ENCODE measurements around the gene SCAF1.

SCAF1 gene

DNA sequence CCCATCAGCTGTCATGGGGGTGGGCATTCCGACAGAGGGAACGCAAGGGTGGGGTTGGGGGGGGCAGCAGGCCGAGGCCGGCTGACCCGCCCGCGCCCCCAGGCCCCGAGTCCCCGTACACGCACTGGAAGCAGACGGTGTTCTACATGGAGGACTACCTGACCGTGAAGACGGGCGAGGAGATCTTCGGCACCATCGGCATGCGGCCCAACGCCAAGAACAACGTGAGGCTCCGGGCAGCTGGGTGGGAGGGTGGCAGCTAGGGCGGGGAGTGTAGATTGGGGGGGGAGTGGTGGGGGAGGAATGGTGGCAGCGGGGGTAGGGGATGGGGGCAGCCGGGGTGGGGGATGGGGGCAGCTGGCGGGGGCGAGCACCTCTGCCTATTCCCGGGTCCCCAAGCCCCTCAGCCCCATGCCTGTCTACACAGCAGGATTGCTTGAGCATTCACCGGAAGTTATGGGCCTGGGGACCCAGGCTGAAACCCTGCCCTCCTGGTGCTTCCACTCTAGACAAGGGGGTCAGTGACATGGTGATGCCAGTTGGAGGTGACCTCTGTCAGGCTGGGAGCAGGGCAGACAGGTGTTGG, 44.6 kb downstream of the SCAF1 start:
- no peak for DNase-seq

DNA sequence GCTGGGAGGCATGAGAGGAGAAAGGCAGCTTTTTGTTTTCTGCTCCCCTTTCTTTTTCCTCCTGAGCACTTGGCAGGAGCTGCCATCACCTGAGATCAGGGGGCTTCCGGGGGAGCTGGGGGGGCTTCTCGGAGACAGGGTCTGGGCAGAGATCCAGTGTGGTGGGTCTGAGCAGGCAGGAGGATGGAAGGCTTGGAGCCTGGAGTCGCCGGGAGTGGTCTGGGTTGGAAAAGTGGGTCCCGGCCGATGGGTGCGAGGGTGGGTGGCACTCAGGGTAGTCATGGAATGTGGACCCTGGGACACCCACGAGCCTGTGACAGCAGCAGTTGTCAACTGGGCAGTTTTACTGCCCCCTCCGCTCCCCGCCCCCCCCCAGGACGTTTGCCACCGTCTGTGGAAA, 45.1 kb downstream of the SCAF1 start:
- no peak for DNase-seq

- no peak for DNase-seq
Observed at GRCh38 chr19:49687566-49688316, 45.7 kb downstream of the SCAF1 start.

DNA sequence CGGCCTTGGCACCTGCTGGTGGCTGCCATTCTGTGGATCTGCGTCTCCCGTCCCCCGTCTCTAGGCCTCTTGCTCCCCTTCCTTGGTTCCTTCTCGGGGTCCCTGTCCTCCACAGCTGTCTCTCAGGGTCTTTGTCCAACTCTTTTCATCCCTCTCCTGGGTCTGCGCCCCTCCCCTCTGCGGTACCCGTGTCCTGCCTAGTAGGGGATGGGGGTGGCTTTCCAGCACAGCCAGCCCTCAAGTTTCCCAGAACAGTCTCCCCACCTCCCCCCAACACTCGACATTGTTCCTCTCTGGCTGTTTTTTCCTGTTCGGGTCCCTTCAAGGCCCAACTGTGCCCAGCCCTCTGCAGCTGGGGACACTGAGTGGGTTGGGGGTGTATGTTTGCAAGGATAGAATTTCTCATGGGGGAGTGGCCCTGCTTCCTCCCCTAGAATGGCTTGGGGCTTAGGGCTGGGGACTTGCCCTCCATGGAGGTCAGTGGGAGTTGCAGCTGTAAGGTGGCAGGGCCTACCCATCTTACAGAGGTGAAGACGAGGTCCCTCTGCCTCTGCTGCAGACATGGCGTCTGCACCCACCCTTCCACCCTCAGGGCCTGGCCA, 46.6 kb downstream of the SCAF1 start:
- DNase-seq: no peak

- peak; percentile 56 for DNase-seq
Observed at GRCh38 chr19:49689133-49690078, 47.4 kb downstream of the SCAF1 start, which contains the start of gene ADM5. TSS of gene ADM5 (plus strand) at chr19:49689594. CDS start at chr19:49689838, 244 bp downstream.

GRCh38 chr19:49690079-49690655, 48.2 kb downstream of the SCAF1 start:
- no peak for DNase-seq

- DNase-seq: peak; percentile 58
Observed at GRCh38 chr19:49690656-49691242, 48.7 kb downstream of the SCAF1 start, which contains the start of gene CPT1C. TSS of gene CPT1C (plus strand) at chr19:49691116. CDS start at chr19:49692253, 1,137 bp downstream.

DNA sequence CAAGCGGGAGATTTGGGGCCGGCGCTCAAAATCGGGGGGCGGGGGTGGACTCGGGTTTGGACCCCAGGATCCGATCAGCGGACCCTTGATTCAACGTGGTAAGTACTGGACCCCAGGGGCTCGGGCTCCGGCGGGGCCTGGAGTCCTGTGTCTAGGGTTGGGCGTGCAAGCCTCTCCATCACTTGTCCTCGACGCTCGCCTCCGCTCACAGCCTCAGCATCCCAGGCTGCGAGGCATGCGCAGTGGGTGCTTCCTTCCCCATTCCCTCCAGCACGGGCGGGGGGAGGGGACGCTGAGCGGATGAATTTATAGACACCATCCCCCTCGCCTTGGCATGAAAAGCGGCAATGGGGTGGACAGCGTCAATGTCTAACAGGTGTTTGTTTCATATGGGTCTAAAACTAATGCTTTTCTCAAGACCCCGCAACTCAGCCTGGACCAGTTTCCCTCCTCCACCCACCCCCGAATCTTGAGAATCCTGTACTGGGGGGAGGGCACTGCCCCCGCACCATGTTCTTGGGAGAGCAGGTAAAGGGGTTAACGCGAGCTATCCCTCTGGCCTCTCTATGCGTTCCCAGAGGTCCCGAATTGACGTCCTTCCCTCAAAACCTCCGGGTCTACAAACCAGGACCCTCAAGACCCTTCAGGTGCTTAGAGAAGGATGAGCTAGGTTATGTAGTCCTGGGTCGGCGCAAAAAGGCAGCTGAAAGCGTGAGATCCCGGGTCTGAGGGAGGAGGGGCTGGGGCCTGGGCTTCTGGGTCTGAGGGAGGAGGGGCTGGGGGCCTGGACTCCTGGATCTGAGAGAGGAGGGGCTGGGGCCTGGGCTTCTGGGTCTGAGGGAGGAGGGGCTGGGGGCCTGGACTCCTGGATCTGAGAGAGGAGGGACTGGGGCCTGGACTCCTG, 49.5 kb downstream of the SCAF1 start:
- DNase-seq: peak; percentile 45

DNA sequence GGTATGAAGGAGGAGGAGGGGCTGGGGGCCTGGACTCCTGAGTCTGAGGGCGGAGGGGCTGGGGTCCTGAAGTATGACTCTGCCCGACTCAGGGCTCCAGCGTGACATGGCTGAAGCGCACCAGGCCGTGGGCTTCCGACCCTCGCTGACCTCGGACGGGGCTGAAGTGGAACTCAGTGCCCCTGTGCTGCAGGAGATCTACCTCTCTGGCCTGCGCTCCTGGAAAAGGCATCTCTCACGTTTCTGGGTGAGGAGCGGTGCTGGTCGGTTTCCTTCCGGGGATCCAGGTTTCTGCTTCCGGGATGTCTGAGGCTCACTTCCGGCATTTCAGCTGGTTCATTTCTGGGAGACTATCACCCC, 50.1 kb downstream of the SCAF1 start:
- no peak for DNase-seq

DNA sequence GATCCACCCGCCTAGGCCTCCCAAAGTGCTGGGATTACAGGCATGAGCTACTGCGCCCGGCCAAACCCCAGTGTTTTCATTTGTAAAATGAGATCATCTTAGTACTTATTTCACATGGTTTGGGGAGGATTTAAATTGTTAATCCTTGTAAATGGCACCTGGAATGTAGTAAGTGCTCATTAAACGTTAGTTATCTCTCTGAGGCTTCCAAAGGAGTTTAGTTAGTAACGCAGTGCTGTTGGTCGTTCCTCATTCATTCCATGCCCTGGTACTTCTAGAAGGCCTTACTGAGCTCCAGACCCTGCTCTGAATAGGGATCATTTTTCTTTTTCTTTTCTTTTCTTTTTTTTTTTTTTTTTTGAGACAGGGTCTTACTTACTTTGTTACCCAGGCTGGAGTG, 54.1 kb downstream of the SCAF1 start:
- no peak for DNase-seq

- DNase-seq: no peak
Observed at GRCh38 chr19:49696865-49697264, 54.9 kb downstream of the SCAF1 start.

GRCh38 chr19:49699364-49699763, 57.4 kb downstream of the SCAF1 start:
- no peak for DNase-seq

DNA sequence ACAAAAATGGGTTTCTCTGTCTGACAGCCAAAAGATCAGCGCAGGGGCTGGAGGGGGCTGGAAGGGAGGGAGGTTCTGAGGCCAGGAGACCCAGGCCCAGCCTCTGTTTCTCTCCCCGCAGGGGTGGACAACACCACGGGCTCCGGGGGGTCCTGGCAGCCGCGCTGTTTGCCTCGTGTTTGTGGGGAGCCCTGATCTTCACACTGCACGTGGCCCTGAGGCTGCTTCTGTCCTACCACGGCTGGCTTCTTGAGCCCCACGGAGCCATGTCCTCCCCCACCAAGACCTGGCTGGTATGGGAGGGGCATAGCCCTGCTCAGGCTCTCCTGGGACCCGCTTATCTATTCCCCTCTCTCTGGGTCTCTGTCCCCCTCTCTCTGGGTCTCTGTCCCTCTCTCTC, 58.6 kb downstream of the SCAF1 start:
- DNase-seq: no peak

DNA sequence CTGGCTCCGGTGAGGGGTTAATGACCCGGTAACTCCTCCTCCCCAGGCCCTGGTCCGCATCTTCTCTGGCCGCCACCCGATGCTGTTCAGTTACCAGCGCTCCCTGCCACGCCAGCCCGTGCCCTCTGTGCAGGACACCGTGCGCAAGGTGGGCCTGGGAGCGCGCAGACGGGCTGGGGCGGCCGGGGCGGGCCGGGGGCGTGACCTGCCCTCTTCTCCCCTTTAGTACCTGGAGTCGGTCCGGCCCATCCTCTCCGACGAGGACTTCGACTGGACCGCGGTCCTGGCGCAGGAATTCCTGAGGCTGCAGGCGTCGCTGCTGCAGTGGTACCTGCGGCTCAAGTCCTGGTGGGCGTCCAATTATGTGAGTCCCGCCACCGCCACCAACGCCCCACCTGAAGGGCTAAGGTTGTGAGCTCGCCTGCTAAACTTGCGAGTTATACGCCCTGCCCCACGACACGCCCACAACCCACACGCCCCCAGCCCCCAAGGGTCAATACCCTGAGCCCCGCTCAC, 59.3 kb downstream of the SCAF1 start:
- no peak for DNase-seq

DNA sequence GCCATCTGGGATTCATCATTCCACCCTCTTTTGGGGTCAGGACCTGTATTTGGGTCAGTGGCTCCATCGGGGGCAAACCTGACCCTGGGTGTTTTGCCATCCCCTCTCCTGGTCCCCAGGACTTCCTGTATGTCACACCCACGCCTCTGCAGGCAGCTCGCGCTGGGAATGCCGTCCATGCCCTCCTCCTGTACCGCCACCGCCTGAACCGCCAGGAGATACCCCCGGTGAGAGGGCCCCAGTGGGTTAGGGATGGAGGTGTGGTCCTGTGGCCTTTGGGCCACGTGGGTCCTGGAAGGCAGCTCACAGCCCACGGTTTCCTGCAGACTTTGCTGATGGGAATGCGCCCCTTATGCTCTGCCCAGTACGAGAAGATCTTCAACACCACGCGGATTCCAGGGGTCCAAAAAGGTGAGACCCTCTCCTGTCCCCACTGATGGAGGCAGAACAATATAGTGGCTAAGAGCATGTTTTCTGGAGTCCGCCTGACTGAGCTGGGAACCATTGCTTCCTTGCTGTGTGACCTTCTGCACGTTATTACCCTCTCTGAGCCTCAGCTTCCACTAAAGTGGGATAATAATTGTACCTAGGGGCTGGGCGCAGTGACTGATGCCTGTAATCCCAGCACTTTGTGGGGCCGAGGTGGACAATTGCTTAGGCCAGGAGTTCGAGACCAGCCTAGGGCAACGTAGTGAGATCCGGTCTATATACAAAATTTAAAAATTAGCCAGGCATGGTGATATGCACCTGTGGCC, 63.1 kb downstream of the SCAF1 start:
- DNase-seq: no peak

DNA sequence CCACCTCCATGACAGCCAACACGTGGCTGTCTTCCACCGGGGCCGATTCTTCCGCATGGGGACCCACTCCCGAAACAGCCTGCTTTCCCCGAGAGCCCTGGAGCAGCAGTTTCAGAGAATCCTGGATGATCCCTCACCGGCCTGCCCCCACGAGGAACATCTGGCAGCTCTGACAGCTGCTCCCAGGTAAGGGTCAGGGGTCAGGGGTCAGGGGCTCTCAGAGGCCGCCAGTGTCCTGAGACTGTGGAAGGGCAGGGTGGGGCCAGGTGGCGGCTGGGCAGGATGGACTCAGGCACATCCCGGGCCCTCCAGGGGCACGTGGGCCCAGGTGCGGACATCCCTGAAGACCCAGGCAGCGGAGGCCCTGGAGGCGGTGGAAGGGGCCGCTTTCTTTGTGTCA, 63.9 kb downstream of the SCAF1 start:
- no peak for DNase-seq

Data from stimulated activated CD4-positive, alpha-beta T cell treated with anti-CD3 and anti-CD28 coated beads, Interleukin-4, amount 100 ng/mL, for 1 hour (primary cell).